GDM1 (cell line): ENCODE measurements around the gene ICAM2.
"Not testable (repeated sequence)": the region's sequence is repeated elsewhere in the genome, so short reads cannot be mapped to it uniquely, and the experiment has no call there.

Experiments used
- DNase-seq: peaks from one replicate; lab custom pipeline; 2025; lab: John Stamatoyannopoulos, UW

The ICAM2 gene

GRCh38 chr17:63997341-63998048 is 22.9 kb downstream of the ICAM2 start:
- DNase-seq = no peak

- DNase-seq = no peak
Observed at GRCh38 chr17:63996430-63997182, 23.8 kb downstream of the ICAM2 start.

- no peak for DNase-seq
Observed at GRCh38 chr17:63995626-63996025, 24.8 kb downstream of the ICAM2 start.

GRCh38 chr17:63993368-63993985 is 27.0 kb downstream of the ICAM2 start:
- no peak for DNase-seq

- DNase-seq = no peak
Observed at GRCh38 chr17:63991611-63992010, 28.8 kb downstream of the ICAM2 start.

GRCh38 chr17:63989622-63990345 is 30.6 kb downstream of the ICAM2 start:
- no peak for DNase-seq

- no peak for DNase-seq
Observed at GRCh38 chr17:63988741-63989621, 31.5 kb downstream of the ICAM2 start.

- DNase-seq = no peak
Observed at GRCh38 chr17:63988127-63988478, 32.3 kb downstream of the ICAM2 start.

- DNase-seq = no peak
Observed at GRCh38 chr17:63987221-63988126, 33.0 kb downstream of the ICAM2 start.

GRCh38 chr17:63986821-63987220 is 33.6 kb downstream of the ICAM2 start:
- DNase-seq = no peak

GRCh38 chr17:63985387-63986140 is 34.9 kb downstream of the ICAM2 start:
- no peak for DNase-seq

GRCh38 chr17:63984651-63985386 is 35.6 kb downstream of the ICAM2 start:
- peak; percentile 82 for DNase-seq

- DNase-seq = no peak
Observed at GRCh38 chr17:63984236-63984635, 36.2 kb downstream of the ICAM2 start.

GRCh38 chr17:63983320-63983719 is 37.1 kb downstream of the ICAM2 start:
- DNase-seq = peak; percentile 39

- not testable (repeated sequence) for DNase-seq
Observed at GRCh38 chr17:63982641-63983040, 37.8 kb downstream of the ICAM2 start.

GRCh38 chr17:63978272-63979200 is 41.9 kb downstream of the ICAM2 start:
- DNase-seq = no peak

GRCh38 chr17:63976702-63977101 is 43.7 kb downstream of the ICAM2 start:
- no peak for DNase-seq
